GM10266 (cell line): ENCODE results near the gene ACADS.
A peak's percentile ranks its signal among the peaks of the same experiment; 100 is the strongest.

ENCODE experiments used
- DNase-seq: peaks from one replicate; pipeline ENCODE4 v3.0.0; 2012; ENCODE audit errors: extremely low spot score
- CTCF ChIP-seq: IDR thresholded peaks from 2 replicates; pipeline ENCODE4 v1.5.1; 2012; ENCODE audit warnings: mild to moderate bottlenecking, low read depth; ENCODE audit not compliant: control insufficient read depth, insufficient read depth; ENCODE audit errors: missing control alignments

Gene ACADS

GRCh38 chr12:120711411-120711810, 14.2 kb upstream of the ACADS start:
- no peak for DNase-seq
- no peak for TF ChIP-seq CTCF

GRCh38 chr12:120712610-120713009, 13.0 kb upstream of the ACADS start:
- DNase-seq = no peak
- TF ChIP-seq CTCF = no peak

- TF ChIP-seq CTCF = peak; percentile 72
- DNase-seq = peak; percentile 86
Measured at GRCh38 chr12:120713861-120714482, 11.7 kb upstream of the ACADS start.

- TF ChIP-seq CTCF = no peak
- no peak for DNase-seq
Measured at GRCh38 chr12:120718055-120718454, 7.6 kb upstream of the ACADS start.

GRCh38 chr12:120719072-120719471, 6.6 kb upstream of the ACADS start:
- no peak for TF ChIP-seq CTCF
- no peak for DNase-seq

GRCh38 chr12:120719496-120720233, 6.0 kb upstream of the ACADS start:
- no peak for TF ChIP-seq CTCF
- DNase-seq = no peak
